ENCODE results near the gene CACNA2D3. TPM values are rescaled to one million over a fixed set of nuclear protein-coding genes. Genes with fewer than 3 reads are reported as not detected.

CACNA2D3 gene
- total RNA-seq, 1 donor from 2014 or later: 10.0 TPM

GRCh38 chr3:54557538-54558428 lies 435.4 kb downstream of the CACNA2D3 start:
- Mint-ChIP-seq H3K27ac (ENCODE audit: unreplicated experiment) (no peak overlapping the region), H3K4me1 (ENCODE audit: low read depth, unreplicated experiment) (no peaks in the 10 kb centered on the region), H3K27me3 (ENCODE audit: unreplicated experiment) (no peaks in the 10 kb centered on the region), H3K9me3 (ENCODE audit: unreplicated experiment) (no peaks in the 10 kb centered on the region), H3K36me3 (ENCODE audit: unreplicated experiment) (no peaks in the 10 kb centered on the region), H3K4me3 (ENCODE audit: unreplicated experiment) (no peak overlapping the region)
- DNase-seq: no peak
- no peak for TF ChIP-seq CTCF (IDR thresholded peaks at IDR 0.05; ENCODE audit: partially characterized antibody, unreplicated experiment)

GRCh38 chr3:54563501-54564200 lies 441.3 kb downstream of the CACNA2D3 start:
- no peaks in the 10 kb centered on the region for H3K9me3 Mint-ChIP-seq (ENCODE audit: unreplicated experiment)
- no peak for TF ChIP-seq CTCF (IDR thresholded peaks at IDR 0.05; ENCODE audit: partially characterized antibody, unreplicated experiment)
- peaks cover 7% of the 10 kb centered on the region for H3K4me1 Mint-ChIP-seq (ENCODE audit: low read depth, unreplicated experiment)
- no peak for DNase-seq
- H3K36me3 Mint-ChIP-seq (ENCODE audit: unreplicated experiment): no peaks in the 10 kb centered on the region
- no peak overlapping the region for H3K27ac Mint-ChIP-seq (ENCODE audit: unreplicated experiment)
- H3K4me3 Mint-ChIP-seq (ENCODE audit: unreplicated experiment): no peak overlapping the region
- peaks cover 1% of the 10 kb centered on the region for H3K27me3 Mint-ChIP-seq (ENCODE audit: unreplicated experiment)

GRCh38 chr3:54564374-54564925 lies 442.1 kb downstream of the CACNA2D3 start:
- Mint-ChIP-seq H3K27ac (ENCODE audit: unreplicated experiment) (no peak overlapping the region), H3K27me3 (ENCODE audit: unreplicated experiment) (peaks cover 1% of the 10 kb centered on the region), H3K36me3 (ENCODE audit: unreplicated experiment) (no peaks in the 10 kb centered on the region), H3K4me1 (ENCODE audit: low read depth, unreplicated experiment) (peaks cover 7% of the 10 kb centered on the region), H3K9me3 (ENCODE audit: unreplicated experiment) (no peaks in the 10 kb centered on the region), H3K4me3 (ENCODE audit: unreplicated experiment) (no peak overlapping the region)
- no peak for DNase-seq
- TF ChIP-seq CTCF (IDR thresholded peaks at IDR 0.05; ENCODE audit: partially characterized antibody, unreplicated experiment): no peak

GRCh38 chr3:54565956-54566355 lies 443.6 kb downstream of the CACNA2D3 start:
- Mint-ChIP-seq H3K27ac (ENCODE audit: unreplicated experiment) (no peak overlapping the region), H3K9me3 (ENCODE audit: unreplicated experiment) (no peaks in the 10 kb centered on the region), H3K36me3 (ENCODE audit: unreplicated experiment) (no peaks in the 10 kb centered on the region), H3K4me1 (ENCODE audit: low read depth, unreplicated experiment) (peaks cover 7% of the 10 kb centered on the region), H3K27me3 (ENCODE audit: unreplicated experiment) (peaks cover 1% of the 10 kb centered on the region), H3K4me3 (ENCODE audit: unreplicated experiment) (no peak overlapping the region)
- no peak for DNase-seq
- TF ChIP-seq CTCF (IDR thresholded peaks at IDR 0.05; ENCODE audit: partially characterized antibody, unreplicated experiment): no peak
